Neural crest cell (in vitro differentiated cells): ENCODE measurements around the gene CNIH1. TPM values are rescaled to one million over a fixed set of nuclear protein-coding genes. Genes with fewer than 3 reads are reported as not detected.
"Not testable (repeated sequence)": the region's sequence is repeated elsewhere in the genome, so short reads cannot be mapped to it uniquely, and the experiment has no call there.

Experiments
- DNase-seq: peaks from one replicate; pipeline ENCODE4 v3.0.0; 2021; ENCODE audit warnings: low read depth, mixed read lengths, low spot score
- H3K27ac Mint-ChIP-seq: one replicate; pipeline ENCODE4 v1.8.0; 2021; ENCODE audit warnings: mild to moderate bottlenecking, mixed read lengths; ENCODE audit not compliant: unreplicated experiment
- H3K27me3 Mint-ChIP-seq: 2 replicates; pipeline ENCODE4 v1.8.0; 2021; ENCODE audit warnings: low read depth, mild to moderate bottlenecking, mixed read lengths
- H3K36me3 Mint-ChIP-seq: 2 replicates; pipeline ENCODE4 v1.8.0; 2021; ENCODE audit warnings: low read depth, mild to moderate bottlenecking, mixed read lengths
- H3K4me1 Mint-ChIP-seq: 2 replicates; pipeline ENCODE4 v1.8.0; 2021; ENCODE audit warnings: mixed read lengths
- H3K4me3 Mint-ChIP-seq: one replicate; pipeline ENCODE4 v1.8.0; 2021; ENCODE audit warnings: mild to moderate bottlenecking, mixed read lengths
- H3K9me3 Mint-ChIP-seq: 2 replicates; pipeline ENCODE4 v1.8.0; 2021; ENCODE audit warnings: mixed read lengths
- total RNA-seq: library from RNA; stranded (reverse); gene quantifications from 2 replicates; pipeline ENCODE4 v1.2.1, GENCODE V29; 2021
- TF ChIP-seq, protein P1 (sequence below): fragments of 200-600 bp; sonication (generic); conservative IDR thresholded peaks from 2 replicates; pipeline ENCODE4 v1.5.0; 2021; ENCODE audit warnings: antibody characterized with exemption, mild to moderate bottlenecking

Gene CNIH1
- total RNA-seq, 1 donor from 2014 or later, result 120 TPM

DNA sequence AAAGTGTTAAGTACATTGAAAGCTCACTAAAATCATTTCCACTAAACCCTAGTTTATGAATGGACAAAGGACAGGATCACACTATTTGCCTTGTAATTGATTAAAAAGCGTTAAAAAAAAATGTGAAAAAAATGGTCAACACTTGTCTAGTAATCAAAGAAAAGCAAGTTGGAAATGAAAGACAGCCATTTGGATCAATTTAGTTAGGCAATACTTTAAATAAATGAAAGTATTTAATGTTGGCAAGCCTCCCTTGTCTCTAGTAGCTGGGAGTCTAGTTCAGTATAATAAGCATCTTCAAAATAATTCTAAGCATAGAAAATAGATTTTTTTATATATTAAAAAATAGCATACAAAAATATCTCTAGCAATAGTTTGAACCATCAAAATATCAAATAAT, 14.2 kb upstream of the CNIH1 start:
- H3K27ac Mint-ChIP-seq, result no peak overlapping the region
- no peaks in the 10 kb centered on the region for H3K4me1 Mint-ChIP-seq
- TF ChIP-seq, protein P1, sequence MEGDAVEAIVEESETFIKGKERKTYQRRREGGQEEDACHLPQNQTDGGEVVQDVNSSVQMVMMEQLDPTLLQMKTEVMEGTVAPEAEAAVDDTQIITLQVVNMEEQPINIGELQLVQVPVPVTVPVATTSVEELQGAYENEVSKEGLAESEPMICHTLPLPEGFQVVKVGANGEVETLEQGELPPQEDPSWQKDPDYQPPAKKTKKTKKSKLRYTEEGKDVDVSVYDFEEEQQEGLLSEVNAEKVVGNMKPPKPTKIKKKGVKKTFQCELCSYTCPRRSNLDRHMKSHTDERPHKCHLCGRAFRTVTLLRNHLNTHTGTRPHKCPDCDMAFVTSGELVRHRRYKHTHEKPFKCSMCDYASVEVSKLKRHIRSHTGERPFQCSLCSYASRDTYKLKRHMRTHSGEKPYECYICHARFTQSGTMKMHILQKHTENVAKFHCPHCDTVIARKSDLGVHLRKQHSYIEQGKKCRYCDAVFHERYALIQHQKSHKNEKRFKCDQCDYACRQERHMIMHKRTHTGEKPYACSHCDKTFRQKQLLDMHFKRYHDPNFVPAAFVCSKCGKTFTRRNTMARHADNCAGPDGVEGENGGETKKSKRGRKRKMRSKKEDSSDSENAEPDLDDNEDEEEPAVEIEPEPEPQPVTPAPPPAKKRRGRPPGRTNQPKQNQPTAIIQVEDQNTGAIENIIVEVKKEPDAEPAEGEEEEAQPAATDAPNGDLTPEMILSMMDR, result no peak

GRCh38 chr14:54453990-54454389, 12.8 kb upstream of the CNIH1 start:
- DNase-seq, H3K27ac Mint-ChIP-seq, H3K4me3 Mint-ChIP-seq, H3K36me3 Mint-ChIP-seq, H3K27me3 Mint-ChIP-seq, H3K4me1 Mint-ChIP-seq, H3K9me3 Mint-ChIP-seq: not testable (repeated sequence)

More for the DNA sequence above, 14.2 kb upstream of the CNIH1 start:
- Mint-ChIP-seq H3K27me3 (no peaks in the 10 kb centered on the region), H3K4me3 (no peak overlapping the region), H3K36me3 (peaks cover 9% of the 10 kb centered on the region), H3K9me3 (peaks cover 6% of the 10 kb centered on the region)
- no peak for DNase-seq

- DNase-seq, result no peak
- peaks cover under 1% of the 10 kb centered on the region for H3K9me3 Mint-ChIP-seq
- H3K4me1 Mint-ChIP-seq, result no peaks in the 10 kb centered on the region
- no peak overlapping the region for H3K4me3 Mint-ChIP-seq
- TF ChIP-seq, protein P1, result no peak
- H3K27me3 Mint-ChIP-seq, result no peaks in the 10 kb centered on the region
- no peak overlapping the region for H3K27ac Mint-ChIP-seq
- peaks cover under 1% of the 10 kb centered on the region for H3K36me3 Mint-ChIP-seq
These were observed 12.1 kb upstream of the CNIH1 start for GRCh38 chr14:54453252-54453651.

- Mint-ChIP-seq H3K4me3 (no peak overlapping the region), H3K27me3 (no peaks in the 10 kb centered on the region), H3K36me3 (no peaks in the 10 kb centered on the region), H3K9me3 (no peaks in the 10 kb centered on the region), H3K4me1 (no peaks in the 10 kb centered on the region), H3K27ac (no peak overlapping the region)
- TF ChIP-seq, protein P1, result no peak
- no peak for DNase-seq
These were observed 10.8 kb upstream of the CNIH1 start for GRCh38 chr14:54451961-54452360.

DNA sequence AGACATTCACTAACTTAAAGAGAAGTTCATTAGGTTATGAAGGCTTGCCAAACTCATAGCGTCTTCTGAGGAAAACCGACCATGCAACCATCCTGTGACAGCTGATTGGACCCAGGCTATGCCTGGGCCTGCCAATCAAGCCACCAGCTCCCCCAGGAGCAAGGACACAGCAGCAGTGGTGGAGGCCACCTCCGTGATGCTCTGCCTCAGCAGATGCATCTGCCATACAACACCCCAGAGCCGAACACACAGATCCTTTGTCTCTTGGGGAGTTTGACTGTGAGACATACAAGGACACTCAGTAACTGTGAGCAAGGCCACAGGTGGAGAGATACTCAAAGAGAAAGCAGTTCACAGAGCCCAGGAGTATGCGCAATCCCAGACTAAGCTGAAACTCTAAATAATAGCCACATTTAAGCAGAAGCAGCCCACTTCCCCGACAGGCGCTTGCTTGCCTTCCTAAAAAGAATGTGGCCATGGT, 10.0 kb upstream of the CNIH1 start:
- Mint-ChIP-seq H3K4me3 (no peak overlapping the region), H3K27ac (no peak overlapping the region), H3K27me3 (no peaks in the 10 kb centered on the region), H3K4me1 (peaks cover under 1% of the 10 kb centered on the region), H3K36me3 (no peaks in the 10 kb centered on the region), H3K9me3 (no peaks in the 10 kb centered on the region)
- TF ChIP-seq, protein P1, result no peak
- DNase-seq, result no peak

DNA sequence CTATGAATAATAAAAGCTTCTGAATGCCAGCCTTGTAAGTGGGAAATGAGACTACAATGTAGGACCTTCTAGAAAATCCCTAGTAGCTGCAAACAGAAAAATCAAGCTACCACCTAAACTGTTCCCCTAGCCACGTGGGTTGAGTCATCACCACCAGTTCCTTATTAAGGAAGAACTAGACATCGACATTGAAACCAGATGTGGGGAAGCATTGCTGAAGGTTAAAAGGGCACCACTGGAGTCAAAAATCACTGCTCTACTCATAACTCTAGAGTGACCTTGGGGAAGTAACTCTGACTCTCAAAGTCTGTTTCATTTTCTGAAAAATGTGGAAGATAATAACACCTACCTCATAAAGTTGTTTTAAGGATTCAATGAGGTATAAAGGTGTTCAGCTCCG, 9.4 kb upstream of the CNIH1 start:
- Mint-ChIP-seq H3K4me1 (peaks cover 7% of the 10 kb centered on the region), H3K4me3 (no peak overlapping the region), H3K27ac (no peak overlapping the region), H3K27me3 (no peaks in the 10 kb centered on the region), H3K36me3 (no peaks in the 10 kb centered on the region), H3K9me3 (no peaks in the 10 kb centered on the region)
- no peak for DNase-seq
- TF ChIP-seq, protein P1, result no peak
